Measurements from ENCODE around the gene ZNF536.

DNA sequence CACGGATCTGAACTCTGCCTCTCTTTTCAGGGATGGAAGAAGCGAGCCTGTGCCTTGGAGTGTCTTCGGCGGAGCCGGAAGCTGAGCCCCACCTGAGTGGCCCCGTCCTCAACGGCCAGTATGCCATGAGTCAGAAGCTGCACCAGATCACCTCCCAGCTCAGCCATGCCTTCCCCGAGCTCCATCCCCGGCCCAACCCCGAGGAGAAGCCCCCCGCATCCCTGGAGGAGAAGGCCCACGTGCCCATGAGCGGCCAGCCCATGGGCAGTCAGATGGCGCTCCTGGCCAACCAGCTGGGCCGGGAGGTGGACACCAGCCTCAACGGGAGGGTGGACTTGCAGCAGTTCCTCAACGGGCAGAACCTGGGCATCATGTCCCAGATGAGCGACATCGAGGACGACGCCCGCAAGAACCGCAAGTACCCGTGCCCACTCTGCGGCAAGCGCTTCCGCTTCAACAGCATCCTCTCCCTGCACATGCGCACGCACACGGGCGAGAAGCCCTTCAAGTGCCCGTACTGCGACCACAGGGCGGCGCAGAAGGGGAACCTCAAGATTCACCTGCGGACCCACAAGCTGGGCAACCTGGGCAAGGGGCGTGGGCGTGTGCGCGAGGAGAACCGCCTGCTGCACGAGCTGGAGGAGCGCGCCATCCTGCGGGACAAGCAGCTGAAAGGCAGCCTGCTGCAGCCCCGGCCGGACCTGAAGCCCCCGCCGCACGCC, 71.5 kb downstream of the ZNF536 start:
- TF ChIP-seq, protein P1, sequence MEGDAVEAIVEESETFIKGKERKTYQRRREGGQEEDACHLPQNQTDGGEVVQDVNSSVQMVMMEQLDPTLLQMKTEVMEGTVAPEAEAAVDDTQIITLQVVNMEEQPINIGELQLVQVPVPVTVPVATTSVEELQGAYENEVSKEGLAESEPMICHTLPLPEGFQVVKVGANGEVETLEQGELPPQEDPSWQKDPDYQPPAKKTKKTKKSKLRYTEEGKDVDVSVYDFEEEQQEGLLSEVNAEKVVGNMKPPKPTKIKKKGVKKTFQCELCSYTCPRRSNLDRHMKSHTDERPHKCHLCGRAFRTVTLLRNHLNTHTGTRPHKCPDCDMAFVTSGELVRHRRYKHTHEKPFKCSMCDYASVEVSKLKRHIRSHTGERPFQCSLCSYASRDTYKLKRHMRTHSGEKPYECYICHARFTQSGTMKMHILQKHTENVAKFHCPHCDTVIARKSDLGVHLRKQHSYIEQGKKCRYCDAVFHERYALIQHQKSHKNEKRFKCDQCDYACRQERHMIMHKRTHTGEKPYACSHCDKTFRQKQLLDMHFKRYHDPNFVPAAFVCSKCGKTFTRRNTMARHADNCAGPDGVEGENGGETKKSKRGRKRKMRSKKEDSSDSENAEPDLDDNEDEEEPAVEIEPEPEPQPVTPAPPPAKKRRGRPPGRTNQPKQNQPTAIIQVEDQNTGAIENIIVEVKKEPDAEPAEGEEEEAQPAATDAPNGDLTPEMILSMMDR (IDR thresholded peaks at IDR 0.05 in 2 of 3, conservative IDR thresholded peaks at IDR 0.05 in 1 of 3; ENCODE audit: insufficient read depth in 2 of 3, low read depth in 1 of 3, low read length in 3 of 3): no peak
- TF ChIP-seq TRIM28 (IDR thresholded peaks at IDR 0.05) (no peak), GABPB1 (CRISPR knock-in tag; IDR thresholded peaks at IDR 0.05) (no peak)
